Thyroid gland (tissue), 4 donors: ENCODE results near the gene ZKSCAN3.

Experiments used
- POLR2A ChIP-seq, 2 donors: fragments of 450-650 bp; IDR thresholded peaks; one replicate each; pipeline ENCODE4 v1.6.1; 2017; ENCODE audit warnings: antibody characterized with exemption in 2 of 2, mild to moderate bottlenecking in 2 of 2, moderate library complexity in 1 of 2
- TF ChIP-seq, protein P1 (sequence below), 6 experiments: fragments of 200-600 bp in 3 of 6; fragments of 450-650 bp in 3 of 6; sonication (generic) in 3 of 6; IDR thresholded peaks; one replicate each; pipeline ENCODE4 v1.5.1; 2016 to 2019; ENCODE audit warnings: antibody characterized with exemption in 6 of 6, mild to moderate bottlenecking in 2 of 6, inconsistent platforms in 1 of 6, moderate library complexity in 1 of 6

DNA sequence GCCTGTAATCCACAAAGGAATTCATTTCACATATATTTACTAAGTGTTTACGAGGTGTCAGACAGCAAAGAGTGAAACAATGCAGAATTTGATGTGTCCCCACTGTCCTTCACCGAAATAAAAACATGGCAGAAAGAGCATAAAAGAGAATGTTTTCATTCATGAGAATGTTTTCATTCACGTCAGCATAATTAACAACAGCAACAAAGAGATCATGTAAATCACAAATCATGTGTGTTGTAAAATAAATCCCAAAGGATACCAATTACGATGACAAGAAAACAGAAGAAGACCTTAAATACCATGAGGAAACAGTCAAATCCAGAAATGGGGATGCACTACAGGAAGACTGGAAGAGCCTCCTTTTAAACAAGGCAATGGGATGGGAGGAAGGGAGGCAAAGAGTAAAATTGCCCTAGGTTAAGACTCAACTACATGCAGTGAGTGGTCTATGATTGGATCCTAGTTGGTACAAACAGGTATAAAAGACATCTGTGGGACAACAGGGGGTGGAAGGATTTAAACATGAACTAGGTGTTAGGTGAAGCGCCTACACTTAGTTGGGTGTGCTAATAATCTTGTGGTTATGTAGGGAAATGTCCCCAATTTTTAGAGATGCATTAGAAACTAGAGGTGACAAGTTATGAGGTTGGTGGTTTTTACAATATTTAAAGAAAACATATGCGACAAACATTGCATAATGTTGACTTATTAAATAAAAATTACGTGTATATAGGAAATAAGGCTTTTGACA lies 15.3 kb upstream of the ZKSCAN3 start:
- TF ChIP-seq, protein P1, sequence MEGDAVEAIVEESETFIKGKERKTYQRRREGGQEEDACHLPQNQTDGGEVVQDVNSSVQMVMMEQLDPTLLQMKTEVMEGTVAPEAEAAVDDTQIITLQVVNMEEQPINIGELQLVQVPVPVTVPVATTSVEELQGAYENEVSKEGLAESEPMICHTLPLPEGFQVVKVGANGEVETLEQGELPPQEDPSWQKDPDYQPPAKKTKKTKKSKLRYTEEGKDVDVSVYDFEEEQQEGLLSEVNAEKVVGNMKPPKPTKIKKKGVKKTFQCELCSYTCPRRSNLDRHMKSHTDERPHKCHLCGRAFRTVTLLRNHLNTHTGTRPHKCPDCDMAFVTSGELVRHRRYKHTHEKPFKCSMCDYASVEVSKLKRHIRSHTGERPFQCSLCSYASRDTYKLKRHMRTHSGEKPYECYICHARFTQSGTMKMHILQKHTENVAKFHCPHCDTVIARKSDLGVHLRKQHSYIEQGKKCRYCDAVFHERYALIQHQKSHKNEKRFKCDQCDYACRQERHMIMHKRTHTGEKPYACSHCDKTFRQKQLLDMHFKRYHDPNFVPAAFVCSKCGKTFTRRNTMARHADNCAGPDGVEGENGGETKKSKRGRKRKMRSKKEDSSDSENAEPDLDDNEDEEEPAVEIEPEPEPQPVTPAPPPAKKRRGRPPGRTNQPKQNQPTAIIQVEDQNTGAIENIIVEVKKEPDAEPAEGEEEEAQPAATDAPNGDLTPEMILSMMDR (IDR thresholded peaks at IDR 0.05), result no peak
- TF ChIP-seq POLR2A (IDR thresholded peaks at IDR 0.05), result no peak
